Measurements from ENCODE around the gene DPY30.
A peak's percentile ranks its signal among the peaks of the same experiment; 100 is the strongest.

The DPY30 gene

GRCh38 chr2:32012872-32013271 is 26.7 kb downstream of the DPY30 start:
- TF ChIP-seq CTCF (IDR thresholded peaks at IDR 0.05; ENCODE audit: insufficient read depth, low read depth, low read length, missing control alignments) = no peak
- no peak for DNase-seq (ENCODE audit: low read depth)
- H3K4me3 ChIP-seq (ENCODE audit: low read length) = no peak overlapping the region

GRCh38 chr2:32011485-32011960 is 28.1 kb downstream of the DPY30 start:
- peak overlapping the region; percentile 81 for H3K4me3 ChIP-seq (ENCODE audit: low read length)
- no peak for TF ChIP-seq CTCF (IDR thresholded peaks at IDR 0.05; ENCODE audit: insufficient read depth, low read depth, low read length, missing control alignments)
- DNase-seq (ENCODE audit: low read depth) = no peak

GRCh38 chr2:32010670-32011484 is 28.7 kb downstream of the DPY30 start, which contains the start of gene MEMO1:
TSS of gene MEMO1 (minus strand) at chr2:32011008. CDS start at chr2:32010247, 761 bp downstream.
- H3K4me3 ChIP-seq (ENCODE audit: low read length) = peak within 1 kb of the TSS; percentile 84
- DNase-seq (ENCODE audit: low read depth) = peak; percentile 95
- TF ChIP-seq CTCF (IDR thresholded peaks at IDR 0.05; ENCODE audit: insufficient read depth, low read depth, low read length, missing control alignments) = no peak

GRCh38 chr2:32010280-32010669 is 29.3 kb downstream of the DPY30 start:
- DNase-seq (ENCODE audit: low read depth) = peak; percentile 68
- H3K4me3 ChIP-seq (ENCODE audit: low read length) = peak overlapping the region; percentile 28

GRCh38 chr2:32009516-32010256 is 29.9 kb downstream of the DPY30 start:
- no peak for TF ChIP-seq CTCF (IDR thresholded peaks at IDR 0.05; ENCODE audit: insufficient read depth, low read depth, low read length, missing control alignments)
- DNase-seq (ENCODE audit: low read depth) = peak; percentile 29
- H3K4me3 ChIP-seq (ENCODE audit: low read length) = peak overlapping the region; percentile 84

GRCh38 chr2:32008805-32009515 is 30.6 kb downstream of the DPY30 start:
- TF ChIP-seq CTCF (IDR thresholded peaks at IDR 0.05; ENCODE audit: insufficient read depth, low read depth, low read length, missing control alignments) = no peak
- peak; percentile 37 for DNase-seq (ENCODE audit: low read depth)

GRCh38 chr2:32007121-32007391 is 32.5 kb downstream of the DPY30 start:
- TF ChIP-seq CTCF (IDR thresholded peaks at IDR 0.05; ENCODE audit: insufficient read depth, low read depth, low read length, missing control alignments) = no peak
- H3K4me3 ChIP-seq (ENCODE audit: low read length) = no peak overlapping the region
- DNase-seq (ENCODE audit: low read depth) = no peak

More at GRCh38 chr2:32008805-32009515, 30.6 kb downstream of the DPY30 start:
- peak overlapping the region; percentile 84 for H3K4me3 ChIP-seq (ENCODE audit: low read length)
